CD4-positive, alpha-beta T cell treated with Interleukin-6 at 100 ng/mL for 8 hours (primary cell): ENCODE data around the gene FHIT.

Experiments used
- DNase-seq: peaks from one replicate; pipeline ENCODE4 v3.0.0-alpha.2; 2020; ENCODE audit warnings: mixed read lengths, low spot score

Gene FHIT

DNA sequence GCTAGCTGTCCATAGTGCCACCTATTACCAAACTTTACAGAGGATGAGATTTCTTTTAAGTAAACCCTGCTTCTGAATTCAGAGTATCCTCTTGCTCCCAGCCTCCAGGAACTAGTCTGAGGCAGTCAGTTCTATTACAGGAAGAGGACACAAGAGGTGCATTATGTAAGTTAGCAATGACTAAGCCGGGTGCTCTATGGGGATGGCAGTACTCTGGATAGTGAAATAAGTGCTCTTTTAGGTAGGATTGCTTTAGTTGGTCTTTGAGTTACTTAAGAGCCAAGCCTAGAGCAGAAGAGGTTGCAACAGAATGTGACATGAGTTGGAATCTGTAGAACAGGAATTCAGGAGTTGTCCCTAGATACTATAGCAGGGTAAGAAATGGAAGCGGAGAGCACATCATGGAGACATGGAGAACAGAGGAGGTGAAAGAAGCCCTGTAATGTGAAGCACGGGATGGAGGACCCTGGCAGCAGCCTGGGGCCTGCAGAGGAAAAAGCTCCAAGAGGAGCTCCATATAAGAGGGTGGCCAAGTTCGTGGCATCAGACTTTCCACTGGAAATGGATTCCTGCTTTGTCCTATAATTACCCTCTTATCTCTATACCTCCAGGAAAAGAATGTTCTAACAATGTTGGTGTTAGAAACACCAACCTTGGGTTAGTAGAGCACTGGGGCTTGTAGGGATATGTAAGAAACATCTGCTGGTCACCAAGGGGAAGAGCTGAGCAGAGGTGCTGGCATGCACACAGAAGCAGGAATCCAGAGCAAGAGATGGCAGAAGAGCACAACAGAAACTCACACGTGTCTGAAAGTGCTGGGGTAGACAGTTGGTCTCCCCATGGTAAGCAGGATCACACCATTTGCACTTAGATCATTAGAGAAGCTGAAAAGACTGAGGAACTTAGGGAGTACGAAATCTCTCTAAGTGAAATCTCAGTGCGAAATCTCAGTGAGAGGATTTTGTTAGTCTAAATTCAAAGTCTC, 851.1 kb downstream of the FHIT start:
- DNase-seq = no peak

DNA sequence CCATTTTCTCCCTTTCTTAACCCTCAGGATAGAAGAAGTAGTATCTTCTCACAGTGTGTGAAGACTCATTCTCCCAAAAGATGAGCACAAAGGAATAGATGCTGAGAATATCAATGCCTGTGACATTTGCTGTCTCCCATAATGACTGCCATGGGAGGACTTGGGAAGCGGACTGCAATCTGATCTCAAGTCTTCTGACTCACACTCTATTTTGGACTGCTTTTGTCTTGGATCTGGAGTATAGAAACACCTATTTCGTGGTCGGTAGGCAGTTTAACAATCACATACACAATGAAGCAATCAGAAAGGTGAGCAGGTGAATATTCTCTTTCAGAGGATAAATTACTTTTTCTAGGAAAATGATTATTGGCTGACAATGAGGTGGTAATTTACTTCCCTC, 852.0 kb downstream of the FHIT start:
- DNase-seq = no peak

DNA sequence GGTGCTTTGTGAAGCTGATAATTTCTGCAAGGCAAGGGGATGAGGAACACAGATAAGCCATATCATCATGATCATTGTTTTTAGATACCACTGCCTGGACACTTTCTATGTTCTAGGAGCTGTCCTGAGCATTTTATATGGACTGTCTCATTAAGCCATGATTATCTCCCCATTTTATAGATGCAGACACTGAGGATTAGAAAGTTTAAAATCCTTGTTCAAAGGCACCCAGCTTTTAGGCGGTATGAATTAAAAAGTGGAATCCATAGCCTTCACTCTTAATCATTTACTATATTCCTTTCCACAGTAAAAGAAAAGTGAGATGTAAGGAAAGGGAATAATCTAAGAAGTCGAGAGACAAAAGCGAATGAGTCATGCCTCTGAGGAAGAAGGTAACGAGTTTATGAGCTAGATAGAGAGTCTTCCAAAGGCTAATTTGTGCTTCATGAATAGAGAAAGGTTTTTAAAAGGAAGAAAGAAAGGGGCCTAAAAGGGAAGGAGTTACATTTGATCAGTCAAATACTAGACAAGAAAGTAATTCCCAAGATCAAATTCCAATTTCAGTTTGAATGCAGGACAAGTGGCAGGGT, 856.0 kb downstream of the FHIT start:
- no peak for DNase-seq

DNA sequence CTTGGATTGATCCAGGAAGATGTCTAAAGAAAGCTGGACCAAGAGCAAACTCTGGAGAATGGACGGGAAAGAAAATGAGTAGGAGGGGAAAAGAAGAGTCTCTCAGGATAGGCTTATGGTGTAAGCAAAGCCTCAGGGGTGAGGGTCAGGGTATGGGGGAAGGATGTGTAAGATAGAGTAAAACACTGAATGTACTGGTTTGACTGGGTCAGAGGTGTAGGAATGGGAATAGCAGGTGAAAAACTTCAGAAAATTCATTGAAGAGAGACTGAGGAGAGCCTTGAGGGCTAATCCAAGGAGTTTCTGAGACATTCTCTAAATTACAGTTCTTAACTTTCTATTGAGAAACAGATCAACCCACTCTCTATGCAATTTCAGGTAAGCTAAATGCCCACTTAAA, 857.3 kb downstream of the FHIT start:
- no peak for DNase-seq

DNA sequence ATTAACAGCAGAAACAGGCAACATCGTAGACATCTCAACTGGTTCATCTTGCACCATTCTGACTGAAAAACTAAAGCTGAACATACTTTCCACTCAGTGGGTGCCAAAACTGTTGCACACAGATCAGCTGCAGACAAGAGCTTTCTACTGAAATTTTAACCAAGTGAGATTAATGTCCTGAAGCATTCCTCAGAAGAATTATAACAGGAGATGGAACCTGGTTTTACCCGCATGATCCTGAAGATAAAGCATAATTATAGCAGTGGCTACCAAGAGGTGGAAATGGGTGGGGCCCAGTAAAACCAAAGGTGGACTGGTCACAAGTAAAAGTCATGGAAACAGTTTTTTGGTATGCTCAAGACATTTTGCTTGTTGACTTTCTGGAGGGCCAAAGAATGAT, 858.8 kb downstream of the FHIT start:
- DNase-seq = no peak

DNA sequence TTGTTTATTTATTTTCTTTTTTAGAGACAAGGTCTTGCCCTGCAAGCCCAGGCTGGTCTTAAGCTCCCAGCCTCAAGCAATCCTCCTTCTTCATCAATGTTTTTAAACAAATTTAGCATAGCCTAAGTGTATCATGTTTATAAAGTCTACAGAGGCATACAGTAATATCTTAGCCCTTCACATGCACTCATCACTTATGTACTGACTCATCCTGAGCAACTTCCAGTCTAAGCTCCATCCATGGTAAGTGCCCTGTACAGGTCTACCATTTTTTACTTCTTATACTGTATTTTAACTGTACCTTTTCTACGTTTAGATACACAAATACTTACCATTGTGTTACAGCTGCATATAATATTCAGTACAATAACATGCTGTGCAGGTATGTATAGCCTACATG, 860.0 kb downstream of the FHIT start:
- DNase-seq = no peak

DNA sequence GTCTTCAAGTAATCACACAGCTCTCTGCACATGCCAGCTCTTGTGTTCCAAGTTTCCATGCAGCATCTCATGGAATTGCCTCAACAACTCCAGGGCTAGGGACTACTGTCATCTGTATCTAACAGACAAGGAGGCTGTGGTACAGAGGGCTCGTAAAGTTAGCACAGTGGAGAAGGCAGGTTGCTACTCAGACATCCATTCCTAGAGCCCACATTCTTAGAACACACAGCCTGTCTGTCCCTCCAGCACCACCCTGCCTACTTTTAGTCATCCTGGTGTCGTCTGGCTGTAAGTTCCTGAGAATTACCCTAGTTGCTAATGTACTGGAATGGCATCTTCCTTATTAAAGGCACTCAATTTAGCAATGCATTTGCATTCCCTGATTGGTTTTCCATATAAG, 862.5 kb downstream of the FHIT start:
- no peak for DNase-seq

DNA sequence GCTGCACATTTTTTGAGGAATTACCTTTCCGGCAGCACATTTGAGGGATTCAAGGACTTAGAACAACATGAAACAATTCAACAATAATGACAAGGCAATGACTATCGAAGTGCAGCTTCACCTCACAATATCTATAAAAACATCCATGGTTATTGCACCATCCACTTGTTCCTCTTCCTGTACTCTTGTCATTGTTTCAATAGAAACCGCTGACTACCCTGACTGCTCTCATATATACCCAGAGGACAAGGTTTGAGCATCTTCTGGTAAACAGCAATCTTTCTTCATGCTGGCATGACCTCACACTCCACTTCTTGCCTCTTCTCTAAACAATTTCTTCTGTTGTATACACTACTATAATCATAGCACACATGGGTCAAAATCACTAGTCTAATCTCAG, 864.9 kb downstream of the FHIT start:
- no peak for DNase-seq

DNA sequence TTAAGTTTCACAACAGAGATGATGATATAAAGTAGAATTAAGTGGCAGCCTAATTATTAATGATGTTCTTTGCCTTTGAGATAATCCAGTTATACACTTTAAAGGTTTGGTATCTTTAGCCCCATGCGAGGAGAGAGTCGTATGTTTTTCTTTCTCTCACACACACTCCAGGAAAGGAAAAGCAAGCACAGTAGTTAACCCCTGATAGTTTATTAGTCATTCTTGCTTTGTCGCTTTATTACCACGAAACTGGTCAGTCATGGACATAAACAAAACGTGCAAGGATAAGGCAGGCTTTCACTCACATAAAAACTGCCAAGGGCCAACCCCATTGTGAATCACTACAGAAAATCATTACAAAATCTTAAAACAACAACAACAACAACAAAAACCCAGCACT, 866.9 kb downstream of the FHIT start:
- no peak for DNase-seq

DNA sequence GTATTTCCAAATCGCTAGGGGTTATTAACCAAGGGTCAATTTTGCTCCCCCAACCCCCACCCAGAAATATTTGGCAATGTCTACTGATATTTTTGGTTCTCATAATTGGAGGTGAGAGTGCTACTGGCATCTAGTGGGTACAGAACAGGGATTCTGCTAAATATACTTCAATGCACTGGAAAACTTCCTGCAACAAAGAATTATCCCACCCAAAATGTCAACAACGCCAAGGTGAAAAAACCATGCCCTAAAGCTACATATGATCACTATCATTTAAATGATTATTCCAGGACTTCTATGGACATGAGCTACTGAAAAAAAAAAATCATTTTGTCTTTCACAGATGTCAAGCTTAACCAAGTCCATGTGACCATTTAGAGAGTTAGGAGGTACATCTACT, 867.9 kb downstream of the FHIT start:
- no peak for DNase-seq

DNA sequence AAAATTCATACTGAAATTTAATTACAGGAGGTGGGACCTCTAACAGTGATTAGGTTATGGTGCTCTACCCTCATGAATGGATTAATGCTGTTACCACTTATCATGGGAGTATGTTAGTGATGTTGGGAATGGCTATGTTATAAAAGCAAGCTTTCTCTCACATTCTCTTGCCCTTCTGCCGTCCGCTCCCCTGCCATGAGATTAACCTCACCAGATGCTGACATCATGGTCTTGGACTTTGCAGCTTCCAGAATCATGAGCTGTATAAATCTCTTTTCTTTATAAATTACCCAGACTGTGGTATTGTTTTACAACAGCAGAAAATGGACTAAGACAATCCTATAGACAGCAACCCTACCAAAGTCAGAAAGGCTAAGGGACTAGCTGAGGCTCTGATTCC, 884.8 kb downstream of the FHIT start:
- DNase-seq = no peak

DNA sequence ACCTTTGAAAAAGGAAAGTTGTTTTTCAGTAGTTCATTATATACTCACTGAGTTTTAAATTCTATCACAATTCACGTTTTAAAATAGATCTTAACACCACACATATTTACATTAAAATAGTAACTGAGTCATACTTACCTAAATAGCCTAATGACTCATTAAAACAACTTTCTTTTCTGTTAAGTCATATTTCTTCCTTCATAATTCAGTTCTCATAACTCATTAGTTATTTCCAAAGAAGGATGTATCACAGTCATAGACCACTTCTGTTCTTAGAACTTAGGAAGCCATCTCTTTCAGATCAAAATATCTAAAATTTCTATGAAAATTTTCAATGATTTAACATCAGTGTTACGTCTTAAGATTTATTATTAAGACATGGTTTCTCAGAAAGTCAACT, 885.9 kb downstream of the FHIT start:
- DNase-seq = no peak

DNA sequence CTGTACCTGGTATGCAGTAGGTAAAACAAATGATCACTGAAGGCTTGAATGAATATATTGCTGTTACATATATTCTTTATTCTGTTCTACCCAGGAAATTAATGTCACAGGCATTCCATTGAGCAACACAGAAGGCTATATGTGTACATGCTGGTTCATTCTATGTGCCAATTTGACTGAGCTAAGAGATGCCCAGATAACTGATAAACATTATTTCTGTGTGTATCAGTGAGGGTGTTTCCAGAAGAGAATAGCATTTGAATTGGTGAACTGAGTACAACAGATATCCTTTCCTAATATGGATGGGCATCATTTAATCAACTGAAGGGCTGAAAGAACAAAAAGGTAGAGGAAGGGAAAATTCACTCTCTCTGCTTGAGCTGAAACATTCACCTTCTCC, 886.8 kb downstream of the FHIT start:
- DNase-seq = no peak

DNA sequence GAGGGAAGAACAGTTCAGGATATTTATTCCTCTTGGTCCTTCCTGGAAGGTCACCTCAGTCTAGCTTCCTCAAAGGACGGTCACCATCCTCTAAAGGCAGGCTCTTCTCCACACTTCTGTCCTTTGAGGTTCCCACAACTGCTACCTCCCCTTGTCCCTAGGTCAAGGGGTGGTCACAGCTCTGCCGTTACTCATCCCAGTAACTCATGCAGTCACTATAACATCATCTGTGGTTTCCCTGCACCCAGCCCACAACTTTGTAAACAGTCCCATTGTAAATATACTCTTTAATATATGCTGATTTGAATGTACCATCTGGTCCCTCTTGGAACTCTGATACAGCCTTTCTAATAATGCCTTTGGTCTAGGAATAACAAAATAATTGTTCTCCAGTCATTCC, 887.4 kb downstream of the FHIT start:
- no peak for DNase-seq

DNA sequence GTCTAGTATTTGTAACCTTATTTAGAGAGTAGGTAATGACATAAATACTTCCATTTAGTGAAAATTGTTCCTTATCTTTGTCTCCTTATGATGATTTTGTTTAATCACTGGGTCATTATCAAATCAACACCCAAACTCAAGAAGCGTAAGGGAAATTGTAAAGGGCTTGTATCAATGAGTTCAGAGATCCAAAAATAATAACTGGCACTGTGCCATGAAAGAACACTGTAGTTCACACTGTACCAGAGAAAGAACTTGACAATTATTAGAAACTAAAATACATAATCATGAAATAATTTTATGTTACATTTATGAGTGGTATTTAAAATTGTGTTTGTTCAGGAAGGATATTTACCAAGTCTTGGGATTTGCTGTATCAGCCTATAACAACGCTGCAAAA, 895.4 kb downstream of the FHIT start:
- no peak for DNase-seq

DNA sequence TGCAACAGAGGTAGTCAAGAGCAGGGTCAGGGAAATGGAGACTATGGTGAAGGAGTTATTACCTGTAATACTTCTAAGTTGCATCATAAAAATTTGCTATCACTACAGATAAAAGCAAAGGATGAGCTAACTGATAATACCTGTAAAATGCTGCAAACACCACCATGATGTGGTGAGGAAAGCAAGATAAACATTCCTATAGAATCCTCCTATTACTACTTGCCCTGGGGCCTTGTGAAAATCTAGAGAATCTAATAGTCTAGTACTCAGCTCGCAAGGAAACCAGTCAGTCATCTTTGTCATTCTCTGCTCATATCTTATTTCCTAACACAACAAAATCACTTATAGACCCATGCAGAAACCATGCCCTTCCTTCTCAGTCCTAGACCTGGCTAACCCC, 899.8 kb downstream of the FHIT start:
- DNase-seq = no peak

DNA sequence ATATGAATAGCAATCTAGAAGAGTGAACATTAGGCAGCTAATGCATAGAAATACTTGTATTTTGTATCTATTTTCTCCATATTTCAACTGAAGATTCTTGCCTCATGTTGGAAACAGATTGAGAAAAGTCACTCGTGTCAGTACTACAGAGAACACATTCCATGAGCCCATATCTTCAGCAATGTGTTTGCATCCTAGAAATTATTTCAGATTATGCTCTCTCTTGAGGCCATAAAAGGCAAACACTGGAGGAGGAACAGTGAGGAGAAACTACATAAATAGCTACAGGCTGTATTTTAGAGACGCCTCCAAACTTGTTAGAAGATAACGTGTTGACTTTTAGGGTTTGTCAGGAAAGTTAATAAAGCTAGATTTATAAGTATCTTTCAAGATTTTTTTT, 906.9 kb downstream of the FHIT start:
- DNase-seq = no peak

DNA sequence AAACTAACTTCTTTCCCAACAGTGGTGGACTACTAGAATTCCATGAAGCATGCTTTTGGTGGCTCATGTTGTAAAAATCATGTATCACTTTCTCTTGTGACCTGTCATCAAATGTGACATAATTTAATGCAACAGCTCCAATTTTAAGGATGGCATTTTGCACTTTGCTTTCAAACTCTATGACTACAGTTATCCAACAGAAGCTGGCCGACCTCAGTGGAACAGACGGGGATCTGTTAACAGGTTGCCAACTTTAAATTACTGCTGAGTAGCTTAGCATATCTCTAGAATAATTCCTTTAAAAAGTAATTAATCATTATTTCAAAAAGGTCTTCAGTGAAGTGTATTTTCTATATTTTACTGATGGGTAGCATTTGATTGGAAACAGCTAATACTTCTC, 907.4 kb downstream of the FHIT start:
- DNase-seq = no peak

DNA sequence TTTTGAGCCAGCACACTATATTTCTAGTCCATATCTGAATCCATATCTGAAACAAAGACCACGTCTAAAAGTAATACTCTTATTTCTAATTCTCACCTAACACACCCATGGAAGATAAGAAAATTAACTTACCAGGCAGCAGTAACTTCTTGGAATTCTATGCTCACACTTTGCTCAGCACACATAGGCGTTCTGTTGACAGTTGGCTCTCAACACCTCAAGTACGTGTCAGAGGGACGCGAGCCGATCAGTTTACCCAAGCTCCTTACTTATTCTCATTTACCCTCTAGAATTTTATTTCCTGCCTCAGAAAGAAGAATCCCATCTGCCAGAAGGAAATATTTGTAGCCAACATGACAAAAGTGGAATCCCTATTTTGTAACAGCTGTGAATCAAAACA, 911.9 kb downstream of the FHIT start:
- no peak for DNase-seq

DNA sequence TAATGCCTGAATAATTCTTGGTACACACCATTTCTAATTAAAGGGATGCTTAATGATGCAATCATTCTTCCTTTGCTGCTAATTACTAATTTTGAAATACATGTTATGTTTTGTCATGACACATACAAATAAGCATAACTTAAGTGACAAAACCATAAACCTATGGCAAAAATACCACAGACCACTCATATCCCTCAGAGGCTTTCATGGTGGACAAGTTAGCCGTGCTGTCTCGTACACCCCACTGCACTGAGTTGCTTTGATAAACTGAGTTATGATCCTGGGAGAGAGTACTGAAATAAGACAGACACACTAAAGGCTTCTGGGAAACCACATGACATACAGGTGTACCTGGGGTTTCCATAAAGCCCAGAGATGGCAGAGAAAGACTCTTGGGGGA, 913.8 kb downstream of the FHIT start:
- no peak for DNase-seq

DNA sequence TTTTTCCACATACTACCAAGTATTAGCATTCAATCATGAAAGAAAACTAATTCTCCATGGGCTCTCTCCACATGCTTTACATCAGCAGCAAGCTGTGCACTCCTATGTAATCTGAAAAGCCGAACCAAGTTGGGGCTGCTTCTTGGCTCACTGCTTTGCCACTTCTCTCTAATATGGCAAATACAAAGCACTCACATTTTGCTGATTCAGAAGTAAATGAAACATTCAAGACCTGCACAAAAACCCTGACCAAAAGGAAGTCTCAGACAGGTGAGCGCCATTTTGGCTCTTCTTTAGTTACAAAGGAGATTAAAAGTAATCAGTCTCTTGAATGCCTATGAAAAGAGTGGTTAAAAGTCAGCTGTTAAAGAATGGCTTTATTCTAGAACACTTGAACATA, 915.2 kb downstream of the FHIT start:
- DNase-seq = no peak

DNA sequence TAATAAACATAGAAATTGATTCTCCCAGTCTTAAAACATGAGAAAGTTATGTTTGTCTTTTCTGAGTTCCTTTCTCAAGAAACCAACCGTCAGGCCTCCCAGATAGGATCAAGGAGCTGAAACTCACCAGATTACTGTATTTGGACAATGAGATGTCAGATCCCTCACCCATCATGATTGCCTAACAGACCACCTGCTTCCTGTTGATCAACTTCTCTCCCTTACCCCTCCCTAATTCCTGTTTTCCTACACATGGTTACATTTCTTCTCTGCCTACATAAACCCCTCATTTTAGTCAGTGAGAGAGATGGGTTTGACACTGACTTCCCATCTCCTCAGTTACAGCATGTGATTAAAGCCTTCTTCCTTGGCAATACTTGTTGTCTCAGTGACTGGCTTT, 917.5 kb downstream of the FHIT start:
- no peak for DNase-seq

DNA sequence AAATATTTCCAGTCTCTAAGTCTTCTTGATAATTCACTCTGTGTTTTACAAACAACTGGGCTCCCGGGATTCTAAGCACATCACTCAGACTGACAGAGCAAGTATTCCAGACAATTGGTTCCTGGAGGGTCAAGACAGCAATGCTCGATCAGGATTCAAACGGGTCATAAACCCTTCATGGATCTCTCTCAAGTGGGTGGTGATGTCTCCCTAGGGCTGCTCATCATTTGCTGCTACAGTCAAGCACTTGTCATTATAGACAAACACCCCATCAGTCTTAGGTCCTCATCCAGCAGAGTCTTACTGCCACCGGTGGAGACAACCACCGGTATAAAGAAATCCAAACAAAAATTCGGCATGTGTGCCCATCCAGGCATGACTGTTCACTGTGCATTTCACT, 921.1 kb downstream of the FHIT start:
- DNase-seq = no peak

DNA sequence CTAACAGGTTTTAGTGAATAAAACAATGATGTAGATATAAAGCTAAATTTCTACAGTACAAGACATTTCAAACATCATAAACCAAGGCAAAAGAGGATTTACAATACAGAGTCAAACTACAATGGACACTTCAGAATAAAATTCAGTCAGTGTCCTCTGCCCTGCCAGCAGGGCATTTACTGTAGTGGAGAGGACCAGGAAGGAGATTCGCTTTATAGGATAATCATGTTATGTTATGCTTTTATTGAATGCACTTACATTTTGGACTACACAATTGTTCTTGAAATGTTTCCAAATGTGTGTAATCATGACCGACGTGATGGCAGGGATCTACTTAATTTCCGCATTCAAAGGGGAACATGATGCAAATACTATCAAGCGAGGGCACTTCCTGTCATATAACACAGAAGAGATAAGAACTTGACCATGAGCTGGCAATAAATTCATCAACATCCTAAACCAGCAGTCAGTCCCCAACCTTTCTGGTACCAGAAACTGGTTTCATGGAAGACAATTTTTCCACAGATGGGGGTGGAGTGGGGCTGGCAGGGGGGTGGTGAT, 925.6 kb downstream of the FHIT start:
- no peak for DNase-seq
